ENCODE data around the gene CHCHD6.

DNA sequence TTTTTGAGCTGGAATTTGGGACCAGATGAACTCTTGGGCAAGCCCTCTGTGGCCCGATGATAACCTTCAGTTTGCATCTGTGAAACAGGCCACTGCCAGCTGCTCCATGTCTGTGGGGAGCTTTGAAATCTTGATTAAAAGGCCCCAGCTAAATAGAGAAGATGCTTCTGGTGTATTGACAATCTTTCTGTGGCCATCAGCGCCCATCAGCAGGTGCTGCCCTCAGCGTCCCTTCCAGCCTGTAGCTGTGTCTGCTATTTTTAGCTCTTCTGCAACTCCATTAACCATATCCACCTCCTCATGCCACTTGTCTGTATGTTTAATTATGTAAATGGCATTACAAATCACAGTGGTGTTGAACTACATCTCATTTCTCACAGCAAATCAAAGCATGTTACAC is 54.0 kb downstream of the CHCHD6 start:
- TF ChIP-seq, protein P1, sequence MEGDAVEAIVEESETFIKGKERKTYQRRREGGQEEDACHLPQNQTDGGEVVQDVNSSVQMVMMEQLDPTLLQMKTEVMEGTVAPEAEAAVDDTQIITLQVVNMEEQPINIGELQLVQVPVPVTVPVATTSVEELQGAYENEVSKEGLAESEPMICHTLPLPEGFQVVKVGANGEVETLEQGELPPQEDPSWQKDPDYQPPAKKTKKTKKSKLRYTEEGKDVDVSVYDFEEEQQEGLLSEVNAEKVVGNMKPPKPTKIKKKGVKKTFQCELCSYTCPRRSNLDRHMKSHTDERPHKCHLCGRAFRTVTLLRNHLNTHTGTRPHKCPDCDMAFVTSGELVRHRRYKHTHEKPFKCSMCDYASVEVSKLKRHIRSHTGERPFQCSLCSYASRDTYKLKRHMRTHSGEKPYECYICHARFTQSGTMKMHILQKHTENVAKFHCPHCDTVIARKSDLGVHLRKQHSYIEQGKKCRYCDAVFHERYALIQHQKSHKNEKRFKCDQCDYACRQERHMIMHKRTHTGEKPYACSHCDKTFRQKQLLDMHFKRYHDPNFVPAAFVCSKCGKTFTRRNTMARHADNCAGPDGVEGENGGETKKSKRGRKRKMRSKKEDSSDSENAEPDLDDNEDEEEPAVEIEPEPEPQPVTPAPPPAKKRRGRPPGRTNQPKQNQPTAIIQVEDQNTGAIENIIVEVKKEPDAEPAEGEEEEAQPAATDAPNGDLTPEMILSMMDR (IDR thresholded peaks at IDR 0.05) = no peak
- TF ChIP-seq POLR2A (IDR thresholded peaks at IDR 0.05) = no peak
